Transverse colon (tissue), 3 donors: ENCODE data around the gene CFHR2.

Source experiments
- EP300 ChIP-seq: sonication (generic); formaldehyde crosslinking; IDR thresholded peaks from one replicate; pipeline ENCODE4 v1.6.1; 2017; ENCODE audit warnings: antibody characterized with exemption, low read depth
- POLR2A ChIP-seq: fragments of 450-650 bp; IDR thresholded peaks from one replicate; pipeline ENCODE4 v1.6.1; 2016; ENCODE audit warnings: antibody characterized with exemption, mild to moderate bottlenecking, moderate library complexity
- TF ChIP-seq, protein P1 (sequence below), 5 experiments: fragments of 200-600 bp in 3 of 5; fragments of 450-650 bp in 2 of 5; sonication (generic) in 3 of 5; IDR thresholded peaks; 1 replicate in 2 of 5; 2 replicates in 3 of 5; pipeline ENCODE4 v1.5.1; 2016 to 2017; ENCODE audit warnings: antibody characterized with exemption in 5 of 5, inconsistent platforms in 3 of 5, mild to moderate bottlenecking in 2 of 5, moderate library complexity in 1 of 5

- no peak for TF ChIP-seq POLR2A
- TF ChIP-seq, protein P1, sequence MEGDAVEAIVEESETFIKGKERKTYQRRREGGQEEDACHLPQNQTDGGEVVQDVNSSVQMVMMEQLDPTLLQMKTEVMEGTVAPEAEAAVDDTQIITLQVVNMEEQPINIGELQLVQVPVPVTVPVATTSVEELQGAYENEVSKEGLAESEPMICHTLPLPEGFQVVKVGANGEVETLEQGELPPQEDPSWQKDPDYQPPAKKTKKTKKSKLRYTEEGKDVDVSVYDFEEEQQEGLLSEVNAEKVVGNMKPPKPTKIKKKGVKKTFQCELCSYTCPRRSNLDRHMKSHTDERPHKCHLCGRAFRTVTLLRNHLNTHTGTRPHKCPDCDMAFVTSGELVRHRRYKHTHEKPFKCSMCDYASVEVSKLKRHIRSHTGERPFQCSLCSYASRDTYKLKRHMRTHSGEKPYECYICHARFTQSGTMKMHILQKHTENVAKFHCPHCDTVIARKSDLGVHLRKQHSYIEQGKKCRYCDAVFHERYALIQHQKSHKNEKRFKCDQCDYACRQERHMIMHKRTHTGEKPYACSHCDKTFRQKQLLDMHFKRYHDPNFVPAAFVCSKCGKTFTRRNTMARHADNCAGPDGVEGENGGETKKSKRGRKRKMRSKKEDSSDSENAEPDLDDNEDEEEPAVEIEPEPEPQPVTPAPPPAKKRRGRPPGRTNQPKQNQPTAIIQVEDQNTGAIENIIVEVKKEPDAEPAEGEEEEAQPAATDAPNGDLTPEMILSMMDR (IDR thresholded peaks at IDR 0.05): no peak
- no peak for TF ChIP-seq EP300
These were observed 37.3 kb downstream of the CFHR2 start for GRCh38 chr1:196980859-196981258.
